Eye (tissue), 1 donor: ENCODE measurements around the gene IMPACT.

ENCODE experiments used
- DNase-seq: peaks from one replicate; pipeline ENCODE4 v3.0.0-alpha.2; 2015

IMPACT gene

GRCh38 chr18:24482821-24483220, 56.4 kb downstream of the IMPACT start:
- DNase-seq, result peak; percentile 67

GRCh38 chr18:24485681-24486080, 59.2 kb downstream of the IMPACT start:
- DNase-seq, result no peak

- DNase-seq, result no peak
These were observed 60.2 kb downstream of the IMPACT start for GRCh38 chr18:24486684-24487083.

- peak; percentile 89 for DNase-seq
These were observed 62.5 kb downstream of the IMPACT start for GRCh38 chr18:24488824-24489493.

GRCh38 chr18:24490539-24490938, 64.1 kb downstream of the IMPACT start:
- peak; percentile 28 for DNase-seq

GRCh38 chr18:24491927-24492834, 65.7 kb downstream of the IMPACT start:
- peak; percentile 75 for DNase-seq

- no peak for DNase-seq
These were observed 68.1 kb downstream of the IMPACT start for GRCh38 chr18:24494586-24494985.

- DNase-seq, result peak; percentile 46
These were observed 70.7 kb downstream of the IMPACT start for GRCh38 chr18:24497031-24497754.

GRCh38 chr18:24499814-24500213, 73.3 kb downstream of the IMPACT start:
- no peak for DNase-seq

GRCh38 chr18:24500217-24500616, 73.7 kb downstream of the IMPACT start:
- no peak for DNase-seq

- DNase-seq, result no peak
These were observed 74.3 kb downstream of the IMPACT start for GRCh38 chr18:24500766-24501165.

- DNase-seq, result peak; percentile 80
These were observed 76.4 kb downstream of the IMPACT start for GRCh38 chr18:24502667-24503523.
